T-helper 9 cell (primary cell): Measurements from ENCODE around the gene SHLD2.
"Not testable (repeated sequence)": the region's sequence is repeated elsewhere in the genome, so short reads cannot be mapped to it uniquely, and the experiment has no call there.

Source experiments
- DNase-seq: peaks from one replicate; pipeline ENCODE4 v3.0.0-alpha.2; 2020

The SHLD2 gene

GRCh38 chr10:87219370-87219769 lies 124.4 kb downstream of the SHLD2 start:
- not testable (repeated sequence) for DNase-seq

- not testable (repeated sequence) for DNase-seq
Observed at GRCh38 chr10:87222789-87223188, 127.8 kb downstream of the SHLD2 start.

GRCh38 chr10:87225148-87225547 lies 130.1 kb downstream of the SHLD2 start, which contains the start of gene NUTM2A:
Gene NUTM2A, plus strand, starts transcription at chr10:87225448. Its CDS starts 383 bp downstream, at chr10:87225831.
- not testable (repeated sequence) for DNase-seq

GRCh38 chr10:87228247-87228646 lies 133.2 kb downstream of the SHLD2 start:
- not testable (repeated sequence) for DNase-seq

GRCh38 chr10:87229211-87229610 lies 134.2 kb downstream of the SHLD2 start:
- not testable (repeated sequence) for DNase-seq

GRCh38 chr10:87234854-87235253 lies 139.8 kb downstream of the SHLD2 start:
- not testable (repeated sequence) for DNase-seq

GRCh38 chr10:87237244-87237643 lies 142.2 kb downstream of the SHLD2 start:
- not testable (repeated sequence) for DNase-seq

GRCh38 chr10:87239346-87239808 lies 144.4 kb downstream of the SHLD2 start:
- not testable (repeated sequence) for DNase-seq
